Femur (tissue), 1 donor: ENCODE results near the gene C1orf159.

Experiments
- DNase-seq: peaks from one replicate; pipeline ENCODE4 v3.0.0-alpha.2; 2017

The C1orf159 gene

DNA sequence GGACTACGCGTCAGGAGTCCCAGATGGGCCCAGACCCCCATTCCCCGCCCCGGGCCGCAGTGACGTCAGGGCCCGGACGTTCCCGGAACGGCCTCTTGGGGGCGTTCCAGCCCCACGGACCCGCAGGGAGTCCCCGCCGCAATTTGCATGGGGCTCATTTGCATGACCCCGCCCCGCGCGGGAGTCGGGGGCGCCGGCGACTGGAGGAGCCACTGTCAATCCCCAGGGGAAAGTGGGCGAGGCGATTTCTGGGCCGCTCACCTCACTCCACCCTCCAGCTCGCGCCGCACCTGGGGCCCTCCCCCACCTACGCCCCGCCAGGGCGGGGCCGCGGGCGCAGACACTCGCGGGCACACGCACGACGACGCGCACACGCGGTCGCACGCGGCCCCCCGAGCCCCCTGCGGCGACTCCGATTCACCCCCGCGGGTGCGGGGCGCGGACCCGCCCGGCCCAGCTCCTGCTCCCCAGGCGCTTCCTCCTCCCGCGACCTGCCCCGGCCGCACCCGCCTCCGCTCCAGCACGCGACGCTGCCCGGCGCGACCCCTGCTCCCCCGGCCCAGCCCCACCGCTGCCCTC lies 82.8 kb downstream of the C1orf159 start:
- DNase-seq, result peak; percentile 86

- DNase-seq, result peak; percentile 56
Measured at GRCh38 chr1:1032424-1032823, 83.5 kb downstream of the C1orf159 start.
